Measurements from ENCODE around the gene ODAD3.
A peak's percentile ranks its signal among the peaks of the same experiment; 100 is the strongest.

Gene ODAD3

GRCh38 chr19:11451327-11451870, 16.5 kb upstream of the ODAD3 start:
- no peak for TF ChIP-seq CTCF (IDR thresholded peaks at IDR 0.05; ENCODE audit: borderline replicate concordance, insufficient read depth, low read depth, low read length)
- H3K4me3 ChIP-seq (ENCODE audit: low read depth, low read length): no peak overlapping the region

DNA sequence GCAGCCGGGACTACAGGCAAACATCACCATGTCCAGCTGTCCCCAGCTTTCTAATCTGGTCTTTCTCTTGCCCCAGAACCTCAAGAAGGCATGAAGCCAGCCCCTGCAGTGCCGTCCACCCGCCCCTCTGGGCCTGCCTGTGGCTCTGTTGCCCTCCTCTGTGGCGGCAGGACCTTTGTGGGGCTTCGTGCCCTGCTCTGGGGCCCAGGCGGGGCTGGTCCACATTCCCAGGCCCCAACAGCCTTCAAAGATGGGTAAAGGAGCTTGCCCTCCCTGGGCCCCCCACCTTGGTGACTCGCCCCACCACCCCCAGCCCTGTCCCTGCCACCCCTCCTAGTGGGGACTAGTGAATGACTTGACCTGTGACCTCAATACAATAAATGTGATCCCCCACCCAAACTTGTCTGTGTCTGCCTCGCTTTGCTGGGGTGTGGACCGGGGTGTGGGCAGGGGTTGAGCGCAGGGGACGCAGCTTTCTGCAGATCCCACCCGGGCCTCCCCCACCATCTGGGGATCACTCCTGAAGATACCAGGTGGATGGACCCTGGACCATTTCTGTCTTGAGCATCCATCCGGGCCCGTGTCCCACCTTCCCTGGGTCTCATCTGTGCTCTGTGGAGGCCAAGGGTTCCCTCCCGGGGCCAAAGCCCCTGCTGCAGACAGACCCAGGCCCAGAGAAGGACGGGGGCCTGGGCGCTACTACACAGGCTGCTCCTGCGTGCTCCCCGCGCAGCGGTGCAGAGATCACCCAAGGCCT, 15.8 kb upstream of the ODAD3 start:
- no peak for TF ChIP-seq CTCF (IDR thresholded peaks at IDR 0.05; ENCODE audit: borderline replicate concordance, insufficient read depth, low read depth, low read length)

GRCh38 chr19:11448923-11449554, 14.1 kb upstream of the ODAD3 start:
- no peak overlapping the region for H3K4me3 ChIP-seq (ENCODE audit: low read depth, low read length)
- no peak for TF ChIP-seq CTCF (IDR thresholded peaks at IDR 0.05; ENCODE audit: borderline replicate concordance, insufficient read depth, low read depth, low read length)

More for the DNA sequence above, 15.8 kb upstream of the ODAD3 start:
- H3K4me3 ChIP-seq (ENCODE audit: low read depth, low read length): no peak overlapping the region

GRCh38 chr19:11448410-11448809, 13.5 kb upstream of the ODAD3 start:
- no peak overlapping the region for H3K4me3 ChIP-seq (ENCODE audit: low read depth, low read length)
- no peak for TF ChIP-seq CTCF (IDR thresholded peaks at IDR 0.05; ENCODE audit: borderline replicate concordance, insufficient read depth, low read depth, low read length)

DNA sequence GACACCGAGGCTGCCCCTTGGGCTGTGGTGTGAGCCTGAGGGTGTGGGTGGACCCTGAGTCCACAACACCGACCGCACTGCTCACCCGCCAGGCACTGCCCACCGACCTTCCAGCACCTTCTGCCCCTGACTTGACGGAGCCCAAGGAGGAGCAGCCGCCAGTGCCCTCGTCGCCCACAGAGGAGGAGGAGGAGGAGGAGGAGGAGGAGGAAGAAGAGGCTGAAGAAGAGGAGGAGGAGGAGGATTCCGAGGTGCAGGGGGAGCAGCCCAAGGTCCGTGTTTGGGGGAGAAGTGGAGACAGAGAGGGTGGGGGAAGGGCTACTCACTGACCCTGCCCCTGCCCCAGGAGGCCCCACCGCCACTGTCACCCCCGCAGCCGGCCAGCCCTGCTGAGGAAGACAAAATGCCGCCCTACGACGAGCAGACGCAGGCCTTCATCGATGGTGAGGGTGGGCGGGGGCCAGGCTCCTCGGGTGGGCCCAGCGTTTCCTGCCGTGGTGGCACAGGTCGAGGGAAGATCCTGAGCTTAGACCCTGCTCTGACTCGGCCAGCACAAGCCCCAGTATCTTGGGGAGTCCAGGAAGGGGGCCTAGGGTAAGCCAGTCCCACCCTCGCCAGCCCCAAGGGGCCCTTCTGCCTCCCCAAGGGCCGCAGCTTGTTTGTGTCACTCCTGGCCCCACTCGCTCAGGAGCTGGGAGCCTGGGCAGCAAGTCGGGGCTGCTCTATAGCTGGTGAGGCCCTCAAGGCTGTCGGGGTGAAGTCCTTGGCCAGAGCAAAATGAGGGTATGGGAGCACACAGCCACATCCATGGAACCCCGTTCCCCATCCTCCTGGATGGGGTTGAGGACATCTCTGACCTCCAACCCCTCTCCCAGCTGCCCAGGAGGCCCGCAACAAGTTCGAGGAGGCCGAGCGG, 12.7 kb upstream of the ODAD3 start:
- no peak overlapping the region for H3K4me3 ChIP-seq (ENCODE audit: low read depth, low read length)
- TF ChIP-seq CTCF (IDR thresholded peaks at IDR 0.05; ENCODE audit: borderline replicate concordance, insufficient read depth, low read depth, low read length): no peak

DNA sequence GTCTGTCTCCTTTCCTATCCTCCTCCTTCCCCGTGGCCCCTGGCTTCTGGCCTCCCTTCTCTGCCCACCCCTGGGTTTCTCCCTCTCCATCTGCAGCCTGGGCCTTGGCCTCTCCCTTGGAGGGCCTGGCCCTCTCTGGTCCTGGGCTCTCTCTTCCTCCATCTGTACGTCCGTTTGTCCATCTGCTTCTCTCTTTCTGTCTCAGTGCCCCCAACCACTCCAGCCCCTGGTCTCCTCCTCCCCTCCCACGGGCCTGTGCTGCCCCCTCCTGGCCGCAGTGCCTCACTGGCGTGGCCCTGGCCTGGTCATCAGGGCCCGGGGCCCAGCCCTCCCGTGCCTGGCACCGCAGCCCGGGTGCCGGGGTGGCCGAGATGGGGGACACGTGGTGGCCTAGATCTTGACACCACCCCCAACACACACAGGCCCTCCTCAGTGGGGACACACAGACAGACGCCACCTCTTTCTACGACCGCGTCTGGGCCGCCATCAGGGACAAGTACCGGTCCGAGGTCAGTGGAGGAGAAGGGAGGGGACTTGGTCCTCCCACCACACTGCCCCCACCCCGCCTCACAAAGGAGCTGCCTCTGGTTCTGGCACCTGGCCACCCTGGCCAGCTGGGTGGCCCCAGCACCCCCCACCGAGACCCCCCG, 11.9 kb upstream of the ODAD3 start:
- peak; percentile 77 for TF ChIP-seq CTCF (IDR thresholded peaks at IDR 0.05; ENCODE audit: borderline replicate concordance, insufficient read depth, low read depth, low read length)
- H3K4me3 ChIP-seq (ENCODE audit: low read depth, low read length): no peak overlapping the region
